Lung (tissue), 12 donors: ENCODE results near the gene HEPACAM2. TPM values are rescaled to one million over a fixed set of nuclear protein-coding genes. Genes with fewer than 3 reads are reported as not detected.

Experiments used
- ATAC-seq: fragments of 200-7000 bp; cut with Tn5 transposase; one replicate; pipeline ENCODE4 v1.9.1; 2020; ENCODE audit warnings: moderate number of reproducible peaks; ENCODE audit not compliant: insufficient read depth, low FRiP score
- DNase-seq, 3 donors: peaks; one replicate each; pipeline ENCODE4 v3.0.0-alpha.2; 2013 to 2017
- H3K27ac ChIP-seq, 2 donors: one replicate each; pipeline ENCODE4 v1.5.1; 2013; ENCODE audit warnings: mild to moderate bottlenecking in 2 of 2, moderate library complexity in 2 of 2, control low read depth in 1 of 2, inconsistent platforms in 1 of 2, low read depth in 1 of 2, low read length in 1 of 2
- H3K27me3 ChIP-seq, 3 donors: one replicate each; pipeline ENCODE4 v1.5.1; 2013; ENCODE audit warnings: low read length in 2 of 3; ENCODE audit not compliant: control insufficient read depth in 3 of 3, insufficient read depth in 3 of 3
- H3K36me3 ChIP-seq, 4 donors: one replicate each; pipeline ENCODE4 v1.5.1; 2013; ENCODE audit warnings: low read length in 4 of 4, mild to moderate bottlenecking in 1 of 4, moderate library complexity in 1 of 4; ENCODE audit not compliant: control insufficient read depth in 4 of 4, insufficient read depth in 4 of 4
- H3K4me1 ChIP-seq, 5 donors: one replicate each; pipeline ENCODE4 v1.5.1; 2013; ENCODE audit warnings: low read length in 5 of 5, mild to moderate bottlenecking in 2 of 5, moderate library complexity in 1 of 5; ENCODE audit not compliant: control insufficient read depth in 5 of 5, insufficient read depth in 5 of 5
- H3K4me3 ChIP-seq: one replicate; pipeline ENCODE4 v1.5.1; 2013; ENCODE audit warnings: mild to moderate bottlenecking, control low read depth, moderate library complexity
- H3K9ac ChIP-seq, 2 donors: one replicate each; pipeline ENCODE4 v1.5.1; 2013; ENCODE audit warnings: low read length in 2 of 2, control low read depth in 1 of 2; ENCODE audit not compliant: insufficient read depth in 1 of 2
- H3K9me3 ChIP-seq, 4 donors: one replicate each; pipeline ENCODE4 v1.5.1; 2013; ENCODE audit warnings: low read length in 3 of 4, mild to moderate bottlenecking in 1 of 4, moderate library complexity in 1 of 4; ENCODE audit not compliant: control insufficient read depth in 4 of 4, insufficient read depth in 3 of 4
- CTCF ChIP-seq: IDR thresholded peaks from 2 replicates; pipeline ENCODE4 v1.5.1; 2012; ENCODE audit warnings: mild to moderate bottlenecking; ENCODE audit errors: control extremely low read depth, extremely low read depth
- WGBS, 2 donors: extraction: QIAGEN DNeasy Blood & Tissue Kit; methylation state at CpG; one replicate each; pipeline ENCODE4 v1.1.7; 2013; 5-methylcytosine and 5-hydroxymethylcytosine counted together
- polyA plus RNA-seq, 2 donors: library from polyadenylated mRNA; stranded (reverse); fragments of 200-250 nt; gene quantifications; one replicate each; pipeline ENCODE4 v1.2.1, GENCODE V29; 2013
- total RNA-seq, 2 donors: library from RNA; depleted of rRNA in 1 of 2; stranded (reverse); fragments of >200 nt in 1 of 2; gene quantifications; one replicate each; pipeline ENCODE4 v1.2.1, GENCODE V29; 2014 to 2021
- donor health status: control.
- donor health status: control.
- donor health status: Bipolar disorder and iron deficiency.
- donor health status: healthy.
- donor health status: DM: yes; HTN: yes; CAD: no.

Gene HEPACAM2
- total and polyA plus RNA-seq, 4 donors = 0.08 to 2.2 (median 0.27) TPM

- Histone ChIP-seq H3K27ac (no peak overlapping the region), H3K4me3 (no peak overlapping the region), H3K9ac (no peak overlapping the region), H3K4me1 (peaks cover 0 to 13% (median 3%) of the 10 kb centered on the region in 5 donors), H3K27me3 (peaks cover 0 to 2% (median 0%) of the 10 kb centered on the region in 3 donors), H3K9me3 (no peaks in the 10 kb centered on the region), H3K36me3 (no peaks in the 10 kb centered on the region)
- ATAC-seq (no peak), DNase-seq (peak in 2 of 3 donors; percentile 57 to 76)
- WGBS, 2 donors = 1 to 2% methylated on average over 2 of the region's 2 CpGs
- TF ChIP-seq CTCF = peak; percentile 22
Observed at GRCh38 chr7:93228302-93228701, 2.0 kb upstream of the HEPACAM2 start.

DNA sequence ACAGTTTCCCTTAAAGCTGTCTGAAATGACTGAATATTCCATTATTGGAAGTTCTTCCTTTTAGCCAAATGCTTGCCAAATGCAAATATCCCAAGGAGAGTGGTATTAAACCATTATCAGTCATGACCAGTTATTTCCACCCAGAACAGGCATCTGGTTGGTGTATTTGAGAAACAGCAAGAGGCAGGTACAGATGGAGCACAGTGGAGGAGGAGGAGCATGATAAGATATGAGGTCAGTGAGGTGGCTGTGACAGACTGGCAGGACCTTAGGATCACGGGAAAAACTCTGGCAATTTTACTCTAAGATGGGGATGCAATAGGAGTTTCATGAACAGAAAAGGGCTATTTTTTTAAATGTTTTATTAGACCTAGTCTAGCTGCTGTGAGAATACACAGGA lies 6.4 kb downstream of the HEPACAM2 start:
- 65 to 77% methylated on average over 1 of the region's 1 CpG for WGBS, 2 donors
- H3K27me3 ChIP-seq = peaks cover 0 to 2% (median 0%) of the 10 kb centered on the region in 3 donors
- no peak overlapping the region for H3K4me3 ChIP-seq
- no peak overlapping the region for H3K27ac ChIP-seq
- no peak for ATAC-seq
- H3K36me3 ChIP-seq = no peaks in the 10 kb centered on the region
- H3K9ac ChIP-seq = no peak overlapping the region
- no peaks in the 10 kb centered on the region for H3K9me3 ChIP-seq
- DNase-seq = no peak
- TF ChIP-seq CTCF = no peak
- H3K4me1 ChIP-seq = no peaks in the 10 kb centered on the region

- TF ChIP-seq CTCF = no peak
- Histone ChIP-seq H3K4me3 (no peak overlapping the region), H3K9me3 (no peaks in the 10 kb centered on the region), H3K9ac (no peak overlapping the region), H3K4me1 (no peaks in the 10 kb centered on the region), H3K36me3 (no peaks in the 10 kb centered on the region), H3K27ac (no peak overlapping the region), H3K27me3 (peaks cover 0 to 2% (median 0%) of the 10 kb centered on the region in 3 donors)
- WGBS, 2 donors = 65 to 77% methylated on average over 10 of the region's 10 CpGs
- ATAC-seq = no peak
- no peak for DNase-seq
Observed at GRCh38 chr7:93218997-93219827, 7.1 kb downstream of the HEPACAM2 start.
